ENCODE results near the gene NPR3.

The NPR3 gene

GRCh38 chr5:32687499-32687831, 23.7 kb upstream of the NPR3 start:
- no peaks in the 10 kb centered on the region for H3K27me3 ChIP-seq (ENCODE audit: insufficient read depth, low read length)

GRCh38 chr5:32690153-32690552, 21.0 kb upstream of the NPR3 start:
- H3K4me1 ChIP-seq (ENCODE audit: control insufficient read depth, insufficient read depth, low read length, unreplicated experiment): peaks cover 22% of the 10 kb centered on the region
- H3K27me3 ChIP-seq (ENCODE audit: insufficient read depth, low read length): no peaks in the 10 kb centered on the region
- no peak overlapping the region for H3K27ac ChIP-seq (ENCODE audit: low read depth, low read length)
- H3K36me3 ChIP-seq (ENCODE audit: insufficient read depth, low read length): no peaks in the 10 kb centered on the region
- H2AFZ ChIP-seq (ENCODE audit: low read length, unreplicated experiment): no peak overlapping the region
- no peak overlapping the region for H3K4me3 ChIP-seq (ENCODE audit: low read depth, low read length)
- H3K79me2 ChIP-seq (ENCODE audit: control insufficient read depth, insufficient read depth, low read length, unreplicated experiment): no peaks in the 10 kb centered on the region

More at GRCh38 chr5:32687499-32687831, 23.7 kb upstream of the NPR3 start:
- no peak overlapping the region for H2AFZ ChIP-seq (ENCODE audit: low read length, unreplicated experiment)
- H3K4me3 ChIP-seq (ENCODE audit: low read depth, low read length): no peak overlapping the region
- no peaks in the 10 kb centered on the region for H3K36me3 ChIP-seq (ENCODE audit: insufficient read depth, low read length)
- H3K27ac ChIP-seq (ENCODE audit: low read depth, low read length): no peak overlapping the region
- peaks cover 17% of the 10 kb centered on the region for H3K4me1 ChIP-seq (ENCODE audit: control insufficient read depth, insufficient read depth, low read length, unreplicated experiment)
- H3K79me2 ChIP-seq (ENCODE audit: control insufficient read depth, insufficient read depth, low read length, unreplicated experiment): no peaks in the 10 kb centered on the region

GRCh38 chr5:32690666-32691065, 20.5 kb upstream of the NPR3 start:
- no peaks in the 10 kb centered on the region for H3K27me3 ChIP-seq (ENCODE audit: insufficient read depth, low read length)
- no peak overlapping the region for H3K27ac ChIP-seq (ENCODE audit: low read depth, low read length)
- H3K4me1 ChIP-seq (ENCODE audit: control insufficient read depth, insufficient read depth, low read length, unreplicated experiment): peaks cover 22% of the 10 kb centered on the region
- H2AFZ ChIP-seq (ENCODE audit: low read length, unreplicated experiment): no peak overlapping the region
- H3K79me2 ChIP-seq (ENCODE audit: control insufficient read depth, insufficient read depth, low read length, unreplicated experiment): no peaks in the 10 kb centered on the region
- H3K4me3 ChIP-seq (ENCODE audit: low read depth, low read length): no peak overlapping the region
- H3K36me3 ChIP-seq (ENCODE audit: insufficient read depth, low read length): no peaks in the 10 kb centered on the region

GRCh38 chr5:32692036-32692746, 18.9 kb upstream of the NPR3 start:
- Histone ChIP-seq H3K27ac (ENCODE audit: low read depth, low read length) (peak overlapping the region; percentile 47), H2AFZ (ENCODE audit: low read length, unreplicated experiment) (peak overlapping the region; percentile 54), H3K4me1 (ENCODE audit: control insufficient read depth, insufficient read depth, low read length, unreplicated experiment) (peaks cover 18% of the 10 kb centered on the region), H3K79me2 (ENCODE audit: control insufficient read depth, insufficient read depth, low read length, unreplicated experiment) (no peaks in the 10 kb centered on the region), H3K4me3 (ENCODE audit: low read depth, low read length) (peak overlapping the region; percentile 33), H3K36me3 (ENCODE audit: insufficient read depth, low read length) (no peaks in the 10 kb centered on the region), H3K27me3 (ENCODE audit: insufficient read depth, low read length) (no peaks in the 10 kb centered on the region)

GRCh38 chr5:32703957-32704356, 7.2 kb upstream of the NPR3 start:
- no peaks in the 10 kb centered on the region for H3K36me3 ChIP-seq (ENCODE audit: insufficient read depth, low read length)
- no peak overlapping the region for H2AFZ ChIP-seq (ENCODE audit: low read length, unreplicated experiment)
- H3K4me3 ChIP-seq (ENCODE audit: low read depth, low read length): no peak overlapping the region
- no peaks in the 10 kb centered on the region for H3K27me3 ChIP-seq (ENCODE audit: insufficient read depth, low read length)
- H3K27ac ChIP-seq (ENCODE audit: low read depth, low read length): no peak overlapping the region
- no peaks in the 10 kb centered on the region for H3K4me1 ChIP-seq (ENCODE audit: control insufficient read depth, insufficient read depth, low read length, unreplicated experiment)
- no peaks in the 10 kb centered on the region for H3K79me2 ChIP-seq (ENCODE audit: control insufficient read depth, insufficient read depth, low read length, unreplicated experiment)

- Histone ChIP-seq H3K27ac (ENCODE audit: low read depth, low read length) (no peak overlapping the region), H3K4me3 (ENCODE audit: low read depth, low read length) (no peak overlapping the region), H2AFZ (ENCODE audit: low read length, unreplicated experiment) (peak overlapping the region; percentile 77), H3K4me1 (ENCODE audit: control insufficient read depth, insufficient read depth, low read length, unreplicated experiment) (no peaks in the 10 kb centered on the region), H3K36me3 (ENCODE audit: insufficient read depth, low read length) (no peaks in the 10 kb centered on the region), H3K79me2 (ENCODE audit: control insufficient read depth, insufficient read depth, low read length, unreplicated experiment) (peaks cover 4% of the 10 kb centered on the region), H3K27me3 (ENCODE audit: insufficient read depth, low read length) (no peaks in the 10 kb centered on the region)
These were observed 3.6 kb upstream of the NPR3 start for GRCh38 chr5:32707418-32707997.

- H3K27me3 ChIP-seq (ENCODE audit: insufficient read depth, low read length): no peaks in the 10 kb centered on the region
- H3K36me3 ChIP-seq (ENCODE audit: insufficient read depth, low read length): no peaks in the 10 kb centered on the region
- H3K4me1 ChIP-seq (ENCODE audit: control insufficient read depth, insufficient read depth, low read length, unreplicated experiment): no peaks in the 10 kb centered on the region
- H3K79me2 ChIP-seq (ENCODE audit: control insufficient read depth, insufficient read depth, low read length, unreplicated experiment): peaks cover 18% of the 10 kb centered on the region
- H3K27ac ChIP-seq (ENCODE audit: low read depth, low read length): no peak overlapping the region
- H2AFZ ChIP-seq (ENCODE audit: low read length, unreplicated experiment): no peak overlapping the region
- no peak overlapping the region for H3K4me3 ChIP-seq (ENCODE audit: low read depth, low read length)
These were observed 2.2 kb upstream of the NPR3 start for GRCh38 chr5:32708949-32709348.

GRCh38 chr5:32709750-32710549, 1.2 kb upstream of the NPR3 start:
- peaks cover under 1% of the 10 kb centered on the region for H3K4me1 ChIP-seq (ENCODE audit: control insufficient read depth, insufficient read depth, low read length, unreplicated experiment)
- H3K27ac ChIP-seq (ENCODE audit: low read depth, low read length): peak overlapping the region; percentile 86
- peak overlapping the region; percentile 96 for H3K4me3 ChIP-seq (ENCODE audit: low read depth, low read length)
- H3K79me2 ChIP-seq (ENCODE audit: control insufficient read depth, insufficient read depth, low read length, unreplicated experiment): peaks cover 28% of the 10 kb centered on the region
- no peaks in the 10 kb centered on the region for H3K36me3 ChIP-seq (ENCODE audit: insufficient read depth, low read length)
- peak overlapping the region; percentile 86 for H2AFZ ChIP-seq (ENCODE audit: low read length, unreplicated experiment)
- no peaks in the 10 kb centered on the region for H3K27me3 ChIP-seq (ENCODE audit: insufficient read depth, low read length)

- H3K27me3 ChIP-seq (ENCODE audit: insufficient read depth, low read length): no peaks in the 10 kb centered on the region
- no peaks in the 10 kb centered on the region; the same call in 1 of the 2 replicates for H3K36me3 ChIP-seq (ENCODE audit: insufficient read depth, low read length)
- no peak overlapping the region for H2AFZ ChIP-seq (ENCODE audit: low read length, unreplicated experiment)
- peak overlapping the region; percentile 54 for H3K27ac ChIP-seq (ENCODE audit: low read depth, low read length)
- peaks cover 4% of the 10 kb centered on the region for H3K4me1 ChIP-seq (ENCODE audit: control insufficient read depth, insufficient read depth, low read length, unreplicated experiment)
- peaks cover 37% of the 10 kb centered on the region for H3K79me2 ChIP-seq (ENCODE audit: control insufficient read depth, insufficient read depth, low read length, unreplicated experiment)
- peak overlapping the region; percentile 96 for H3K4me3 ChIP-seq (ENCODE audit: low read depth, low read length)
These were observed 200 bp downstream of the NPR3 start for GRCh38 chr5:32711362-32711680.

- peak overlapping the region; percentile 71 for H2AFZ ChIP-seq (ENCODE audit: low read length, unreplicated experiment)
- H3K36me3 ChIP-seq (ENCODE audit: insufficient read depth, low read length): no peaks in the 10 kb centered on the region; the same call in 1 of the 2 replicates
- H3K4me1 ChIP-seq (ENCODE audit: control insufficient read depth, insufficient read depth, low read length, unreplicated experiment): peaks cover 4% of the 10 kb centered on the region
- peak overlapping the region; percentile 54 for H3K27ac ChIP-seq (ENCODE audit: low read depth, low read length)
- peaks cover 37% of the 10 kb centered on the region for H3K79me2 ChIP-seq (ENCODE audit: control insufficient read depth, insufficient read depth, low read length, unreplicated experiment)
- no peaks in the 10 kb centered on the region for H3K27me3 ChIP-seq (ENCODE audit: insufficient read depth, low read length)
- peak overlapping the region; percentile 96 for H3K4me3 ChIP-seq (ENCODE audit: low read depth, low read length)
These were observed 760 bp downstream of the NPR3 start for GRCh38 chr5:32711681-32712480.
